SK-MEL-5 (cell line): ENCODE data around the gene C19orf73. TPM values are rescaled to one million over a fixed set of nuclear protein-coding genes. Genes with fewer than 3 reads are reported as not detected.

ENCODE experiments used
- DNase-seq: peaks from one replicate; pipeline ENCODE4 v3.0.0-alpha.2; 2016; ENCODE audit warnings: low read depth, low spot score
- in situ Hi-C: cut with HindIII; loops from 2 replicates; pipeline ENCODE4 v1.10.0; 2016; ENCODE audit warnings: low sequenced_read_pairs, high pct_unique_total_duplicates, low pct_unique_long_range_greater_than_20kb
- total RNA-seq: library from RNA; depleted of rRNA; stranded (reverse); fragments of >200 nt; shearing (Covaris generic); gene quantifications from 2 replicates; pipeline ENCODE4 v1.2.3, GENCODE V29; 2014

C19orf73 gene
- total RNA-seq, 1 experiment from 2014 or later: 1.8 TPM

GRCh38 chr19:49109569-49110233, 9.2 kb downstream of the C19orf73 start:
- in situ Hi-C loops: no loop called here
- DNase-seq: no peak

- in situ Hi-C loops: no loop called here
- no peak for DNase-seq
Observed at GRCh38 chr19:49109051-49109450, 9.9 kb downstream of the C19orf73 start.

- DNase-seq: no peak
- in situ Hi-C loops: no loop called here
Observed at GRCh38 chr19:49107625-49108459, 11.1 kb downstream of the C19orf73 start.

GRCh38 chr19:49106648-49107135, 12.3 kb downstream of the C19orf73 start:
- in situ Hi-C loops: no loop called here
- peak; percentile 80 for DNase-seq

- in situ Hi-C loops: no loop called here
- DNase-seq: no peak
Observed at GRCh38 chr19:49104229-49104864, 14.6 kb downstream of the C19orf73 start.

GRCh38 chr19:49103331-49104085, 15.4 kb downstream of the C19orf73 start:
- in situ Hi-C loops: no loop called here
- DNase-seq: no peak

- no peak for DNase-seq
- in situ Hi-C loops: no loop called here
Observed at GRCh38 chr19:49102303-49102702, 16.6 kb downstream of the C19orf73 start.

- in situ Hi-C loops: no loop called here
- no peak for DNase-seq
Observed at GRCh38 chr19:49101160-49101559, 17.8 kb downstream of the C19orf73 start.

- DNase-seq: no peak
- in situ Hi-C loops: no loop called here
Observed at GRCh38 chr19:49098795-49099194, 20.1 kb downstream of the C19orf73 start.

- in situ Hi-C loops: no loop called here
- DNase-seq: peak; percentile 83
Observed at GRCh38 chr19:49097453-49098288, 21.3 kb downstream of the C19orf73 start.

GRCh38 chr19:49094505-49095482, 24.1 kb downstream of the C19orf73 start:
- in situ Hi-C loops: no loop called here
- DNase-seq: no peak

GRCh38 chr19:49092686-49093085, 26.3 kb downstream of the C19orf73 start:
- DNase-seq: no peak
- in situ Hi-C loops: no loop called here

- in situ Hi-C loops: no loop called here
- no peak for DNase-seq
Observed at GRCh38 chr19:49091391-49092038, 27.4 kb downstream of the C19orf73 start.

- in situ Hi-C loops: no loop called here
Observed at GRCh38 chr19:49086296-49086695, 32.6 kb downstream of the C19orf73 start.

GRCh38 chr19:49085868-49086232, 33.1 kb downstream of the C19orf73 start:
- no peak for DNase-seq
- in situ Hi-C loops: no loop called here

More at GRCh38 chr19:49086296-49086695, 32.6 kb downstream of the C19orf73 start:
- no peak for DNase-seq
